H1 (cell line): ENCODE measurements around the gene FOXRED1.

Experiments
- GTF2F1 ChIP-seq: IDR thresholded peaks from 2 replicates; pipeline ENCODE4 v1.6.1; 2012; ENCODE audit warnings: low read depth, low read length, improper control_type of control experiment, borderline replicate concordance
- JUN ChIP-seq: IDR thresholded peaks from 2 replicates; pipeline ENCODE4 v1.6.1; 2011; ENCODE audit warnings: low read depth, mild to moderate bottlenecking, improper control_type of control experiment, low read length
- POLR2A ChIP-seq, 2 experiments: IDR thresholded peaks; 1 replicate in 1 of 2; 2 replicates in 1 of 2; pipeline ENCODE4 v1.6.1; 2011; ENCODE audit warnings: low read depth in 2 of 2, low read length in 2 of 2, mild to moderate bottlenecking in 2 of 2; ENCODE audit errors: control extremely low read depth in 1 of 2
- SAP30 ChIP-seq: fragments of 300-600 bp; sonication (generic); IDR thresholded peaks from 2 replicates; pipeline ENCODE4 v1.7.1; 2012; ENCODE audit warnings: low read length, moderate library complexity, mild to moderate bottlenecking, inconsistent platforms; ENCODE audit not compliant: insufficient read depth, insufficient replicate concordance
- SRF ChIP-seq: IDR thresholded peaks from 2 replicates; pipeline ENCODE4 v1.6.1; 2011; ENCODE audit warnings: mild to moderate bottlenecking, low read depth, low read length, moderate library complexity
- TEAD4 ChIP-seq: IDR thresholded peaks from 2 replicates; pipeline ENCODE4 v1.6.1; 2012; ENCODE audit warnings: low read depth, low read length, inconsistent platforms, mixed read lengths
- USF2 ChIP-seq: IDR thresholded peaks from 2 replicates; pipeline ENCODE4 v1.6.1; 2011; ENCODE audit warnings: low read length, improper control_type of control experiment

- TF ChIP-seq TEAD4 (no peak), SRF (no peak), JUN (no peak), POLR2A (IDR thresholded peaks at IDR 0.05; ENCODE audit: control extremely low read depth in 1 of 2, low read depth in 2 of 2, low read length in 2 of 2) (no peak), SAP30 (no peak), GTF2F1 (no peak), USF2 (no peak)
Measured at GRCh38 chr11:126219547-126219946, 49.4 kb upstream of the FOXRED1 start.
